Transverse colon (tissue), 3 donors: ENCODE measurements around the gene ORM2.

Experiments used
- EP300 ChIP-seq: sonication (generic); formaldehyde crosslinking; IDR thresholded peaks from one replicate; pipeline ENCODE4 v1.6.1; 2017; ENCODE audit warnings: antibody characterized with exemption, low read depth
- TF ChIP-seq, protein P1 (sequence below), 5 experiments: fragments of 200-600 bp in 3 of 5; fragments of 450-650 bp in 2 of 5; sonication (generic) in 3 of 5; IDR thresholded peaks; 1 replicate in 2 of 5; 2 replicates in 3 of 5; pipeline ENCODE4 v1.5.1; 2016 to 2017; ENCODE audit warnings: antibody characterized with exemption in 5 of 5, inconsistent platforms in 3 of 5, mild to moderate bottlenecking in 2 of 5, moderate library complexity in 1 of 5

DNA sequence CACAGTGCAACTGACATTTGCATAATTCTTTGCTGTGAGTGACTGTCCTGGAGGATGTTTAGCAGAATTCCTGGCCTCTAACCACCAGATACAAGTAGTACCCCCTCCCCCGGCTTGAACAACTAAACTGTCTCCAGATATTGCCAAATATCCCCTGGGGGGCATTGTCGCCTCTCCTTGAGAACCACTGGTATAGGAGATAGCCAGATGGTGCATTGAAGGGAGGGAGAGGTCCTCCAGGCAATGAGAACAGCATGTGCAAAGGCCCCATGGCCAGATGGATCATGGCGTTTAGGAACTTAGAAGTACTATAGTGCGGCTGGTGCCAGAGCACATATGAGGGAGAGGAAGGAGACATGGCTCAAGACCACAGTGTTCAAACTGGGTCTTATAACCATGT, 25.7 kb upstream of the ORM2 start:
- TF ChIP-seq, protein P1, sequence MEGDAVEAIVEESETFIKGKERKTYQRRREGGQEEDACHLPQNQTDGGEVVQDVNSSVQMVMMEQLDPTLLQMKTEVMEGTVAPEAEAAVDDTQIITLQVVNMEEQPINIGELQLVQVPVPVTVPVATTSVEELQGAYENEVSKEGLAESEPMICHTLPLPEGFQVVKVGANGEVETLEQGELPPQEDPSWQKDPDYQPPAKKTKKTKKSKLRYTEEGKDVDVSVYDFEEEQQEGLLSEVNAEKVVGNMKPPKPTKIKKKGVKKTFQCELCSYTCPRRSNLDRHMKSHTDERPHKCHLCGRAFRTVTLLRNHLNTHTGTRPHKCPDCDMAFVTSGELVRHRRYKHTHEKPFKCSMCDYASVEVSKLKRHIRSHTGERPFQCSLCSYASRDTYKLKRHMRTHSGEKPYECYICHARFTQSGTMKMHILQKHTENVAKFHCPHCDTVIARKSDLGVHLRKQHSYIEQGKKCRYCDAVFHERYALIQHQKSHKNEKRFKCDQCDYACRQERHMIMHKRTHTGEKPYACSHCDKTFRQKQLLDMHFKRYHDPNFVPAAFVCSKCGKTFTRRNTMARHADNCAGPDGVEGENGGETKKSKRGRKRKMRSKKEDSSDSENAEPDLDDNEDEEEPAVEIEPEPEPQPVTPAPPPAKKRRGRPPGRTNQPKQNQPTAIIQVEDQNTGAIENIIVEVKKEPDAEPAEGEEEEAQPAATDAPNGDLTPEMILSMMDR (IDR thresholded peaks at IDR 0.05), result no peak
- no peak for TF ChIP-seq EP300
